OCI-LY1 (cell line): ENCODE data around the gene TXNL4A.

ENCODE experiments used
- H2AFZ ChIP-seq: fragments of 200-600 bp; sonication (generic), shearing (Covaris generic); 2 replicates; pipeline ENCODE4 v1.6.0; 2014; ENCODE audit warnings: antibody characterized with exemption, mild to moderate bottlenecking, low read length
- H3F3A ChIP-seq: fragments of 200-600 bp; sonication (generic), shearing (Covaris generic); 2 replicates; pipeline ENCODE4 v1.6.0; 2014; ENCODE audit warnings: mild to moderate bottlenecking, antibody characterized with exemption, low read length, moderate library complexity; ENCODE audit not compliant: insufficient read depth
- H3K27ac ChIP-seq: fragments of 200-600 bp; sonication (generic); 2 replicates; pipeline ENCODE4 v1.5.1; 2014; ENCODE audit warnings: low read length, mixed run types, mild to moderate bottlenecking, low read depth; ENCODE audit not compliant: poor library complexity, severe bottlenecking
- H3K27me3 ChIP-seq: fragments of 200-600 bp; sonication (generic); 2 replicates; pipeline ENCODE4 v1.6.0; 2014; ENCODE audit warnings: antibody characterized with exemption, mild to moderate bottlenecking, low read length, moderate library complexity; ENCODE audit not compliant: insufficient read depth
- H3K36me3 ChIP-seq: fragments of 200-600 bp; sonication (generic); 2 replicates; pipeline ENCODE4 v1.6.1; 2014; ENCODE audit warnings: mild to moderate bottlenecking, antibody characterized with exemption, low read length, moderate library complexity, mixed read lengths; ENCODE audit not compliant: insufficient read depth
- H3K4me1 ChIP-seq: fragments of 200-600 bp; sonication (generic); 2 replicates; pipeline ENCODE4 v1.5.1; 2014; ENCODE audit warnings: mild to moderate bottlenecking, low read length, moderate library complexity; ENCODE audit not compliant: insufficient read depth, severe bottlenecking
- H3K4me2 ChIP-seq: fragments of 200-600 bp; sonication (generic), shearing (Covaris generic); 2 replicates; pipeline ENCODE4 v1.6.1; 2014; ENCODE audit warnings: low read length
- H3K4me3 ChIP-seq: fragments of 200-600 bp; sonication (generic); 2 replicates; pipeline ENCODE4 v1.5.1; 2014; ENCODE audit warnings: low read length, low read depth, mild to moderate bottlenecking, mixed read lengths; ENCODE audit not compliant: poor library complexity, severe bottlenecking
- H3K79me2 ChIP-seq: fragments of 200-600 bp; shearing (Covaris generic); 2 replicates; pipeline ENCODE4 v1.6.1; 2016; ENCODE audit warnings: mixed run types, low read length, mixed read lengths; ENCODE audit not compliant: insufficient read depth
- H3K9ac ChIP-seq: fragments of 200-600 bp; sonication (generic), shearing (Covaris generic); 2 replicates; pipeline ENCODE4 v1.6.1; 2014; ENCODE audit warnings: mild to moderate bottlenecking, low read length, mixed read lengths
- H3K9me2 ChIP-seq: fragments of 200-600 bp; sonication (generic), shearing (Covaris generic); 2 replicates; pipeline ENCODE4 v1.6.1; 2014; ENCODE audit warnings: low read depth, mild to moderate bottlenecking, low read length, mixed read lengths
- H3K9me3 ChIP-seq: fragments of 200-600 bp; shearing (Covaris generic); 2 replicates; pipeline ENCODE4 v1.6.1; 2014; ENCODE audit warnings: low read length, mixed read lengths
- H4K20me1 ChIP-seq: fragments of 200-600 bp; sonication (generic), shearing (Covaris generic); 2 replicates; pipeline ENCODE4 v1.6.0; 2016; ENCODE audit warnings: mild to moderate bottlenecking, low read length; ENCODE audit not compliant: insufficient read depth
- EZH2 ChIP-seq: fragments of 200-600 bp; sonication (generic), shearing (Covaris generic); IDR thresholded peaks from 2 replicates; pipeline ENCODE4 v1.8.0; 2017; ENCODE audit warnings: borderline replicate concordance, mixed run types, mild to moderate bottlenecking, antibody characterized with exemption, low read length, moderate library complexity, mixed read lengths
- TF ChIP-seq, protein P1 (sequence below): fragments of 200-600 bp; sonication (generic), shearing (Covaris generic); IDR thresholded peaks from 2 replicates; pipeline ENCODE4 v1.5.1; 2017; ENCODE audit warnings: mild to moderate bottlenecking, antibody characterized with exemption, low read length, moderate library complexity, mixed read lengths

Gene TXNL4A

DNA sequence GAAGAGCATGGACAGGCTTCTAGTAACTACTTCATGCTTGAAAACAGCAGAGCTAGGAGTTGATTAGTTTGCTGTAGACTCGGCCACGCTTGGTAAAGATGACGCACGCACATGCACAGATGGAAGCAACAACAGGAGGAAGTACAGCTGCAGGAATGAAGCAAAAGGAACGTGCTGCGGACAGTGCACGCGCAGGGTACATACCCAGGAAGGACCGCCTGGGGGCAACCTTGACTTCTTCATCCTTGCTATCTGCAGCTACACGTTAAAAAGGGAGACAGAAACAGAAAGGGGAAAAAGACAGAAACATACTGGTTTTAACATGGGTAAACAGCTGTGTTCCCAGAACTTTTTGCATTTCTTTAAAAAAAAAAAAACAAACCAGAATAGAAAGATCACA lies 54.6 kb downstream of the TXNL4A start:
- no peak overlapping the region for H3K4me2 ChIP-seq
- H3K27ac ChIP-seq, result no peak overlapping the region
- no peaks in the 10 kb centered on the region for H3K27me3 ChIP-seq
- no peaks in the 10 kb centered on the region for H3K9me2 ChIP-seq
- peaks cover 4% of the 10 kb centered on the region for H3K4me1 ChIP-seq
- H4K20me1 ChIP-seq, result no peaks in the 10 kb centered on the region
- no peak overlapping the region for H2AFZ ChIP-seq
- H3K79me2 ChIP-seq, result no peaks in the 10 kb centered on the region
- no peak overlapping the region for H3K4me3 ChIP-seq
- no peaks in the 10 kb centered on the region for H3F3A ChIP-seq
- peaks cover 63% of the 10 kb centered on the region for H3K36me3 ChIP-seq
- TF ChIP-seq EZH2, result no peak
- TF ChIP-seq, protein P1, sequence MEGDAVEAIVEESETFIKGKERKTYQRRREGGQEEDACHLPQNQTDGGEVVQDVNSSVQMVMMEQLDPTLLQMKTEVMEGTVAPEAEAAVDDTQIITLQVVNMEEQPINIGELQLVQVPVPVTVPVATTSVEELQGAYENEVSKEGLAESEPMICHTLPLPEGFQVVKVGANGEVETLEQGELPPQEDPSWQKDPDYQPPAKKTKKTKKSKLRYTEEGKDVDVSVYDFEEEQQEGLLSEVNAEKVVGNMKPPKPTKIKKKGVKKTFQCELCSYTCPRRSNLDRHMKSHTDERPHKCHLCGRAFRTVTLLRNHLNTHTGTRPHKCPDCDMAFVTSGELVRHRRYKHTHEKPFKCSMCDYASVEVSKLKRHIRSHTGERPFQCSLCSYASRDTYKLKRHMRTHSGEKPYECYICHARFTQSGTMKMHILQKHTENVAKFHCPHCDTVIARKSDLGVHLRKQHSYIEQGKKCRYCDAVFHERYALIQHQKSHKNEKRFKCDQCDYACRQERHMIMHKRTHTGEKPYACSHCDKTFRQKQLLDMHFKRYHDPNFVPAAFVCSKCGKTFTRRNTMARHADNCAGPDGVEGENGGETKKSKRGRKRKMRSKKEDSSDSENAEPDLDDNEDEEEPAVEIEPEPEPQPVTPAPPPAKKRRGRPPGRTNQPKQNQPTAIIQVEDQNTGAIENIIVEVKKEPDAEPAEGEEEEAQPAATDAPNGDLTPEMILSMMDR, result peak; percentile 42; the same call in 1 of the 2 replicates
- peaks cover 21% of the 10 kb centered on the region for H3K9me3 ChIP-seq
- H3K9ac ChIP-seq, result no peak overlapping the region

DNA sequence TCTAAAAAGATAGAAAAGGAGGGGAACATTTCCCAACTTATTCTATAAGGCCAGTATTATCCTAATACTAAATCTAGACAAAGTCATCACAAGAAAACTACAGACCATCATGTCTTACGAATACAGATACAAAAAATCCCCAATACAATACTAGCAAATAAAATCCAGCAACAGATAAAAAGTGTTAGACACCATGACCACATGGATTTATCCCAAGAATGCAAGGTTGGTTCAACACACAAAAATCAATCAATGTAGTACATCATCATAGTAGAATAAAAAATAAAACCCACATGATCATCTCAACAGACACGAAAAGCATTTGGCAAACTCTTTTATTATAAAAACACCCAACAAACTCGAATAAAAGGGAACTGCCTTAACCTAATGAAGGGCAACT lies 55.5 kb downstream of the TXNL4A start:
- H3K9ac ChIP-seq, result no peak overlapping the region
- no peaks in the 10 kb centered on the region for H3K9me2 ChIP-seq
- no peaks in the 10 kb centered on the region for H3F3A ChIP-seq
- peaks cover 64% of the 10 kb centered on the region for H3K36me3 ChIP-seq
- H2AFZ ChIP-seq, result no peak overlapping the region
- peaks cover 4% of the 10 kb centered on the region for H3K4me1 ChIP-seq
- no peaks in the 10 kb centered on the region for H4K20me1 ChIP-seq
- H3K4me3 ChIP-seq, result no peak overlapping the region
- no peaks in the 10 kb centered on the region for H3K79me2 ChIP-seq
- TF ChIP-seq, protein P1, result no peak
- TF ChIP-seq EZH2, result no peak
- peaks cover 21% of the 10 kb centered on the region for H3K9me3 ChIP-seq
- no peaks in the 10 kb centered on the region for H3K27me3 ChIP-seq
- H3K4me2 ChIP-seq, result no peak overlapping the region
- H3K27ac ChIP-seq, result no peak overlapping the region

DNA sequence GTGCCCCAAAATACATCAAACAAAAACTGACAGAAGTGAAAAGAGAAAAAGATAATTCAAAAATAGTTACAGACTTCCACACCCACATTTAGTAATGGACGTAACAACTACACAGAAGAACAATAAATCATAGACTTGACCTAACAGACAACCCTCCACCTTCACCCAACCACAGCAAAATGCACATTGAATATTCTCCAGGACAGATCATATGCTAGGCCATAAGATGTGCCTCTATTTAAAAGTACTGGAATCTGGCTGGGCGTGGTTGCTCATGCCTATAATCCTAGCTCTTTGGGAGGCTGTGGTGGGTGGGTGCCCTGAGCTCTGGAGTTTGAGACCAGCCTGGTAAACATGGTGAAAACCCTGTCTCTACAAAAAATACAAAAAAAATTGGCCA lies 56.9 kb downstream of the TXNL4A start:
- H3K4me3 ChIP-seq, result no peak overlapping the region
- no peak overlapping the region for H3K27ac ChIP-seq
- H2AFZ ChIP-seq, result no peak overlapping the region
- H3K79me2 ChIP-seq, result no peaks in the 10 kb centered on the region
- H3K9ac ChIP-seq, result no peak overlapping the region
- no peak for TF ChIP-seq EZH2
- TF ChIP-seq, protein P1, result no peak
- no peaks in the 10 kb centered on the region for H3F3A ChIP-seq
- H3K4me2 ChIP-seq, result no peak overlapping the region
- no peaks in the 10 kb centered on the region for H3K9me2 ChIP-seq
- no peaks in the 10 kb centered on the region for H4K20me1 ChIP-seq
- peaks cover 51% of the 10 kb centered on the region for H3K36me3 ChIP-seq
- H3K9me3 ChIP-seq, result peaks cover 21% of the 10 kb centered on the region
- no peaks in the 10 kb centered on the region for H3K27me3 ChIP-seq
- H3K4me1 ChIP-seq, result peaks cover 4% of the 10 kb centered on the region
